A673 (cell line): Measurements from ENCODE around the gene TUT7. TPM values are rescaled to one million over a fixed set of nuclear protein-coding genes. Genes with fewer than 3 reads are reported as not detected.

ENCODE experiments used
- BruUV-seq: library from RNA; stranded (reverse); fragments of 400-500 nt; replicated peaks from 2 replicates; lab custom pipeline; 2021; lab: Mats Ljungman, UMichigan
- CTCF ChIA-PET: fragments of 300-600 bp; sonication (Branson Sonifier 250); formaldehyde crosslinking; loops from one replicate; lab custom pipeline; 2022; ENCODE audit warnings: antibody characterized with exemption; lab: Charles Lee
- POLR2A ChIA-PET: fragments of 300-600 bp; sonication (Branson Sonifier 250); formaldehyde crosslinking; loops from one replicate; lab custom pipeline; 2022; ENCODE audit warnings: antibody characterized with exemption; ENCODE audit not compliant: low non-redundant PET; lab: Charles Lee
- DNase-seq: peaks from one replicate; pipeline ENCODE4 v3.0.0-alpha.2; 2015; ENCODE audit warnings: low spot score
- H3K27ac ChIP-seq: fragments of 200-600 bp; sonication (generic); 2 replicates; pipeline ENCODE4 v1.5.1; 2016; ENCODE audit warnings: mixed run types, low read depth, mild to moderate bottlenecking, mixed read lengths, antibody characterized with exemption, low read length; ENCODE audit not compliant: poor library complexity, severe bottlenecking
- H3K27me3 ChIP-seq: fragments of 200-600 bp; sonication (generic); replicated peaks from 2 replicates; pipeline ENCODE4 v1.6.1; 2017; ENCODE audit warnings: mixed run types, low read depth, mild to moderate bottlenecking, mixed read lengths, antibody characterized with exemption, low read length; ENCODE audit not compliant: insufficient read depth, poor library complexity
- H3K36me3 ChIP-seq: fragments of 200-600 bp; sonication (generic); 2 replicates; pipeline ENCODE4 v1.6.1; 2016; ENCODE audit warnings: mixed run types, mild to moderate bottlenecking, mixed read lengths, antibody characterized with exemption, low read length; ENCODE audit not compliant: insufficient read depth, poor library complexity, severe bottlenecking
- H3K4me1 ChIP-seq: fragments of 200-600 bp; sonication (generic); 2 replicates; pipeline ENCODE4 v1.6.1; 2017; ENCODE audit warnings: mixed run types, mild to moderate bottlenecking, mixed read lengths, antibody characterized with exemption, low read length; ENCODE audit not compliant: insufficient read depth, poor library complexity, severe bottlenecking
- H3K4me3 ChIP-seq: fragments of 200-600 bp; sonication (generic); 2 replicates; pipeline ENCODE4 v1.5.1; 2016; ENCODE audit warnings: low read depth, mixed run types, mild to moderate bottlenecking, mixed read lengths, low read length; ENCODE audit not compliant: poor library complexity, severe bottlenecking
- H3K9me3 ChIP-seq: fragments of 200-600 bp; sonication (generic); 2 replicates; pipeline ENCODE4 v1.6.1; 2016; ENCODE audit warnings: mixed run types, low read depth, mild to moderate bottlenecking, mixed read lengths, antibody characterized with exemption, low read length; ENCODE audit not compliant: poor library complexity, severe bottlenecking
- CTCF ChIP-seq: fragments of 300-800, 200-600 bp; sonication (generic); conservative IDR thresholded peaks from 2 replicates; pipeline ENCODE4 v1.5.1; 2017; ENCODE audit warnings: low read depth, mild to moderate bottlenecking, antibody characterized with exemption, low read length, moderate library complexity, mixed read lengths
- EZH2 ChIP-seq: fragments of 200-600 bp; sonication (generic); IDR thresholded peaks from 2 replicates; pipeline ENCODE4 v1.6.1; 2017; ENCODE audit warnings: borderline replicate concordance, low read depth, mild to moderate bottlenecking, mixed read lengths, antibody characterized with exemption, low read length; ENCODE audit not compliant: poor library complexity, severe bottlenecking
- intact Hi-C: fragments of 100-400 bp; cut with micrococcal nuclease; formaldehyde crosslinking; loops from one replicate; pipeline ENCODE4 v1.10.0; 2022; ENCODE audit not compliant: unreplicated experiment
- total RNA-seq: library from RNA; stranded (reverse); gene quantifications from 2 replicates; pipeline ENCODE4 v1.2.3, GENCODE V29; 2021

TUT7 gene
- total RNA-seq, 1 experiment from 2014 or later: 22.7 TPM

- Histone ChIP-seq H3K4me1 (no peaks in the 10 kb centered on the region), H3K4me3 (no peak within 1 kb of the TSS), H3K36me3 (peaks cover 12% of the 10 kb centered on the region), H3K27me3 (no peaks in the 10 kb centered on the region), H3K27ac (no peak within 1 kb of the TSS), H3K9me3 (no peaks in the 10 kb centered on the region)
- no TSS peak for BruUV-seq
- POLR2A ChIA-PET: no interaction called here
- intact Hi-C loops: no loop called here
- no peak for DNase-seq
- CTCF ChIA-PET: no interaction called here
- no peak for TF ChIP-seq EZH2
- no peak for TF ChIP-seq CTCF
These were observed 94.7 kb downstream of the TUT7 start, which contains the start of gene C9orf153 for GRCh38 chr9:86259557-86259956. Gene C9orf153 (minus strand): TSS chr9:86259657. CDS start chr9:86229603, 30,054 bp downstream.

GRCh38 chr9:86257391-86257790 lies 96.8 kb downstream of the TUT7 start:
- no peaks in the 10 kb centered on the region for H3K27me3 ChIP-seq
- TF ChIP-seq CTCF: no peak
- no peak for TF ChIP-seq EZH2
- H3K36me3 ChIP-seq: no peaks in the 10 kb centered on the region
- H3K27ac ChIP-seq: no peak overlapping the region
- BruUV-seq: no TSS peak
- ChIA-PET CTCF (no interaction called here), POLR2A (interaction anchor here (0.6 kb wide), 2 partner anchors 165 to 1544 kb away, joined by 3 read pairs; no protein-coding TSS in a partner anchor)
- H3K4me3 ChIP-seq: no peak overlapping the region
- intact Hi-C loops: no loop called here
- H3K9me3 ChIP-seq: no peaks in the 10 kb centered on the region
- no peaks in the 10 kb centered on the region for H3K4me1 ChIP-seq
- no peak for DNase-seq

GRCh38 chr9:86256653-86257052 lies 97.6 kb downstream of the TUT7 start:
- Histone ChIP-seq H3K4me3 (no peak overlapping the region), H3K36me3 (no peaks in the 10 kb centered on the region), H3K27ac (no peak overlapping the region), H3K9me3 (no peaks in the 10 kb centered on the region), H3K27me3 (no peaks in the 10 kb centered on the region), H3K4me1 (no peaks in the 10 kb centered on the region)
- BruUV-seq: no TSS peak
- CTCF ChIA-PET: no interaction called here
- TF ChIP-seq CTCF (no peak), EZH2 (no peak)
- intact Hi-C loops: no loop called here
- DNase-seq: no peak
- POLR2A ChIA-PET: interaction anchor here (0.6 kb wide), 1 partner anchor 166 kb away, joined by 3 read pairs; no protein-coding TSS in a partner anchor
